HG03565 (cell line): ENCODE measurements around the gene LY6G6D.

Experiments used
- ATAC-seq: cut with Tn5 transposase; IDR thresholded peaks from one replicate; pipeline ENCODE4 v1.9.1; 2021; ENCODE audit warnings: mild to moderate bottlenecking, moderate library complexity; ENCODE audit not compliant: unreplicated experiment

LY6G6D gene

GRCh38 chr6:31762356-31762755, 47.2 kb downstream of the LY6G6D start, which contains the start of gene SAPCD1:
Gene SAPCD1, plus strand, starts transcription at chr6:31762656. Its CDS starts 399 bp downstream, at chr6:31763055.
- ATAC-seq, result no peak

- ATAC-seq, result no peak
These were observed 47.9 kb downstream of the LY6G6D start for GRCh38 chr6:31762878-31763618.

GRCh38 chr6:31763619-31763940, 48.4 kb downstream of the LY6G6D start:
- no peak for ATAC-seq

GRCh38 chr6:31764198-31764597, 49.0 kb downstream of the LY6G6D start:
- no peak for ATAC-seq

GRCh38 chr6:31765559-31765909, 50.4 kb downstream of the LY6G6D start:
- ATAC-seq, result no peak

- ATAC-seq, result no peak
These were observed 51.0 kb downstream of the LY6G6D start for GRCh38 chr6:31765910-31766794.

- no peak for ATAC-seq
These were observed 52.0 kb downstream of the LY6G6D start for GRCh38 chr6:31767096-31767645.
